ENCODE results near the gene SNX18.

The SNX18 gene

DNA sequence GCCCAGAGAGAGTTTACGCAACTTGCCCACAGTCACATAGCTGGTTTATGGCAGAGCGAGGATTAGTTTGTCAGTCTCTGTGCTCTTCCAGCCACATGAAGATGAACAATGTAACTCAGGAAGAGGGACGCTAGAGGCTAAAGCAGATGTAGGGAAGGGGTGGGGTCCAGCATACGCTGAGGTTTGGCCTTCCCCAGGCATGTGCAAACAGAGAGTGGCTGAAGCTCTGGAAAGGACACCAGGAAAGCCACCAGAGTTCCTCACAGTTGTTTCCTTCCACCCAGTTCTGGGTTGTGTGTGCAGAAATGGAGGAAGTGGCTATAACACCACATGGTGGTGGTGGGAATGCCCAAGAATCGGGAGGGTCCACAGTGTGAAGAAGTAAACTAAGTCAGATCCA is 60.0 kb downstream of the SNX18 start:
- Mint-ChIP-seq H3K4me3 (no peak overlapping the region), H3K36me3 (no peaks in the 10 kb centered on the region), H3K27me3 (no peaks in the 10 kb centered on the region)

DNA sequence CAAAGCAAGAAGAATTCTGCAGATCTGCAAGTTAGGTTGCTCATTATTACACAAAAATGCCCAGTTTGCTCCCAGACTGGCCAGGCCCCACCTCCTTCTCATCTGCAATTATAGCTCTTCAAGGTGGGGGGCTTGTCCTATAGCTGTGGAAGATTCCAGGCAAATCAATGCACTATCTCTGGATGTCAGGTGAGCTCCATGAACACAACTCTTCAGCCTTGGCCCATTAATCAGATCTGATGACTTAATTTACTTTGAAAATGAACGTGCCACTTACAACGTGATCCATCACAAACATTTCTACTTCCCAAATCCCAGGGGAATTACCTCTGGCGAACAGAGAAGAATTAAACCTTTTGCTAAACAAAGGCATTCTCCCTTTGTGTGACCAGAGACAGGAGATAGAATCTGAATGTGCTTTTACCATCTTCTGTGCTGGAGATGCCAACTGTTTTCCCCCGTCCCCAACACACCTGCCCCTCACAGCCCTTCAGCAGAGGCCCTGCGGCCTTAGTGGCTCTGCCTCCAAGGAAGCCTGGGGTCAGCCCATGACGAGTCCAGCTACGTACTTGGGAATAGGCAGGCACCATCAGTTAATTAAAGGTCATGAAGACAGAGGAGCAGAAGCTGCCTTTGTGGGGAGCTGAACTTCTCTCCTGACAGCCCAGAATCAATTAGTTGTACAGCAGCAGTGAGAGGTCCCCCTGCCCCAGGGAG is 60.5 kb downstream of the SNX18 start:
- Mint-ChIP-seq H3K27ac (no peak overlapping the region), H3K27me3 (no peaks in the 10 kb centered on the region), H3K4me3 (no peak overlapping the region), H3K4me1 (peaks cover 21% of the 10 kb centered on the region), H3K36me3 (no peaks in the 10 kb centered on the region), H3K9me3 (no peaks in the 10 kb centered on the region)

More for the DNA sequence above, 60.0 kb downstream of the SNX18 start:
- Mint-ChIP-seq H3K9me3 (no peaks in the 10 kb centered on the region), H3K27ac (no peak overlapping the region), H3K4me1 (peaks cover 21% of the 10 kb centered on the region)

DNA sequence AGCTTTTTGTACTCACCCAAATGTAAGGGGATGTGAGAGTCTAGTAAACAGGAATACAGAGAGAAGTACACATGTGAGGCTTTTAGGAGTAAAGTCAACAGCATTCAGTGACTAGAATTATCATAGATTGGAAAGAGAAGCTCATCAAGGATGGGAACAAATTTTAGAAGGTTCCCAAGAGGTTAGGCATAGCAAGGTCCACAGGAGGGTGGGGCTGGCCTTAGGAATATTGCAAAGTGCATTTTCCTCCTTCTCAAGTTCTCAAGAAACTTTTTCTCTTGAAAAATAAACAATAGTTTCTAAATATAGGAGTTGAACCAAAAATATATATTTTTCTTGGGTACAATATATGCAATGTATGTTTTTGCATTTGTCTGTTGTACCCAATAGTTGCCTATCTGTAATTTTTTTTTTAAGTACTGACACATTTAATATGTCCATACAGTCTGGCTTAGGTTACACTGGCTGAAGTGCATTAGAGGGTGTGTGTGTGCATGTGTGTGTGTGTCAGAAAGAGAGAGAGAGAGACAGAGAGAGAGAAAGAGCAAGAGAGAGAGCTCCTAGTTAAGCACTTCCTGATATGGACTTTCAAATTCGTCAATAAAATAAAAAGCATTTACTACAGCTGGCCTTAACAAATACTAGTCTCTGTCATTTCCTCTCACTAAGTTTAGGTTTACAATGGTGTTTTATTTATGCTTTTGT is 62.2 kb downstream of the SNX18 start:
- H3K27ac Mint-ChIP-seq = no peak overlapping the region
- H3K4me1 Mint-ChIP-seq = peaks cover 13% of the 10 kb centered on the region
- no peak overlapping the region for H3K4me3 Mint-ChIP-seq
- H3K9me3 Mint-ChIP-seq = no peaks in the 10 kb centered on the region
- H3K36me3 Mint-ChIP-seq = no peaks in the 10 kb centered on the region
- no peaks in the 10 kb centered on the region for H3K27me3 Mint-ChIP-seq

DNA sequence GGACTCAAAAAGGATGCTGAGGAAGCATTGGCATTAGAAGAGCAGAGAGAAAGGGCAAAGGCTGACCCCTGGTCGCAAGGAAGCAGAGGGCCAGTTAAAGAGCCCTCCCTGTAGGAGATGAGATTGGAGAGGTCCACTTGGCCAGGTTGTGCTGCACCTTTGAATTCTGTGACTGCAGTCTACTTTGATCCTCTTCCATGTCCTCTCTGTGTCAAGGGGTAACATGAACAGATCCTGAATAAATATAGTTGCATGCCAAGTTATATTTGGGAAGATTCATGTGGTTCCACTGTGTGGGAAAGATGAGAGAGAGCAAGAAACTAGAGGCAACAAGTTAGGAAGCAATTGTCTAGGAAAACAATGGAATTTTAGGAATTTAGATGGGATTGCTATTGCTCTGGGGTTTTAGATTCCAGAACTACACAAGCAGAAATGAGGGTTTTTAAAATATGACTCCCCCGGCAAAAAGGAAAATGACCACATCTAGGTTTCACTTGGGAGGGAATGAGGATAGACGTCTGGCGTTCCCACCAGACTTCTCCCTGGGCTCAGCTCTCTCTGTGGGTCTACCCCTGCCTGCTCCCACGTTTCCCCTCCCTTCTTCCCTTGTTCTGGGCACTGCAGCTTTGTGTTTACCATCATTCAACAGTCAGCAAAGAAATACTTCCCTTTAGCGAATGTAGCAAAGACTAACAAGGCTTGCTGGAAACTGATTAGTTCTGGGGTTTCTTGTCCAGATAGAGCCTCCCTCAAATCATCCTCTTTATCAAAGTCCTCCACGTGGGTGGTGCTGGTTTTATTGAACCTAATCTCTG is 63.6 kb downstream of the SNX18 start:
- H3K36me3 Mint-ChIP-seq = no peaks in the 10 kb centered on the region
- H3K27me3 Mint-ChIP-seq = no peaks in the 10 kb centered on the region
- peaks cover 5% of the 10 kb centered on the region for H3K4me1 Mint-ChIP-seq
- H3K4me3 Mint-ChIP-seq = no peak overlapping the region
- H3K27ac Mint-ChIP-seq = no peak overlapping the region
- H3K9me3 Mint-ChIP-seq = no peaks in the 10 kb centered on the region

DNA sequence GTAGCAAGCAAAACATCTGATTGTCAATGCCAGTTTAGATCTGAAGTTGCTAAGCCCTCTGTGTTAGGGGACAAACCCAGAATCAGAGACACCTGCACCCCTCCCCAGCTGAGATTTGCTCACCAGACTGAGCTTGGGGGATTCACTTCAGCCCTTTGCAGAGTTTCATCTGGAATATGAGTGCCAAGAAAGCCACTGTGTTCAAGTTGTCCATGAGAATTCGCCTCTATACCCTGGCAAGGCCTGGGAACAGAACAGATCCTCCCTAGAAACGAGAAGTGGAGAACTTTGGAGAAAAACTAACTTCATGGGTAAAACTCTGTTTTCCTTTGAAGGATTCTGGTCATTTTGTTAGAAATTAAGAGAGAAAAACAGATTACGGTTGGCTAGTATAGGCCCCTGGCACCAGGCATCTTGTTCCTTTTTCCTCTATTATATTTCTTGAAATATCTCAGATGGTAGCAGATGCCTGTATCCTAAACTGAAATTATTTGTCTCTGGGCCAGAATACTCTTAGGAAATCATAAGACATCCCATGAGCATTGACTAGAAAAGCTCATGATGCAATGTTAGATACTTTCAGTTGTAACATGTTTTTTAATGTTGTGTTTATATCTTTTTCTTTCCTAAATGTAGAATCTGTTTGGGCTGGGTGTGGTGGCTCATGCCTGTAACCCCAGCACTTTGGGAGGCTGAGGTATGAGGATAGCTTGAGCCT is 64.4 kb downstream of the SNX18 start:
- Mint-ChIP-seq H3K9me3 (no peaks in the 10 kb centered on the region), H3K4me1 (peaks cover 5% of the 10 kb centered on the region), H3K27ac (no peak overlapping the region), H3K4me3 (no peak overlapping the region), H3K36me3 (no peaks in the 10 kb centered on the region), H3K27me3 (no peaks in the 10 kb centered on the region)

DNA sequence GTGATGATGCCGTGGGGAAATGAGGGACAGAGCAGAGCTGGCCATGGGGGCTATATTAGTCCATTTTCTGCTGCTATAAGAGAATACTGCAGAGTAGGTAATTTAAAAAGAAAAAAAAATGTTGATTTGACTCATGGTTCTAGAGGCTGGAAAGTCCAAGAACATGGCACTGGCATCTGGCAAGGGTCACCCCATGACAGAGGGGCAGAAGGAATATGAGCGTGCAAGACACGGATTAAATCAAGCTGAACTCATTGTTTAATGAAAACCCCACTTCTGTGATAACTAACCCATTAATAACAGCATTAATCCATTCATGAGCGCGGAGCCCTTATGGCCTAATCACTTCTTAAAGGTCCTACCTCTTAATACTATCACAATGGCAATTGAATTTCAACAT is 68.8 kb downstream of the SNX18 start:
- H3K27me3 Mint-ChIP-seq = no peaks in the 10 kb centered on the region
- no peaks in the 10 kb centered on the region for H3K36me3 Mint-ChIP-seq
- no peak overlapping the region for H3K4me3 Mint-ChIP-seq
- H3K4me1 Mint-ChIP-seq = no peaks in the 10 kb centered on the region
- no peak overlapping the region for H3K27ac Mint-ChIP-seq
- H3K9me3 Mint-ChIP-seq = no peaks in the 10 kb centered on the region

DNA sequence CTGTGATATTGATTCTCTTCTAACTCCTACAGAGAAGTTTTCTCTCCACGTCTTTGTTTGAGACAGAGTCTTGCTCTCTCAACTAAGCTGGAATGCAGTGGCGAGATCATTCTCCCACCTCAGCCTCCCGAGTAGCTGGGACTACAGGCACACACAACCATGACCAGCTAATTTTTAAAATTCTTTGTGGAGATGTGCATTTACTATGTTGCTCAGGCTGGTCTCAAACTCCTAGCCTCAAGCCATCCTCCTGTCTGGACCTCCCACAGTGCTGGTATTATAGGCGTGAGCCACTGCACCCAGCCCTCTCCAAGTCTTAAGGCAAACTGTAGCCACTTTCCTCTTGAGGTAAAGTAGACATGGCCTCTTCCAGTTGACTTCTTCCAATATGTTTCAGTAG is 72.2 kb downstream of the SNX18 start:
- no peaks in the 10 kb centered on the region for H3K4me1 Mint-ChIP-seq
- H3K27ac Mint-ChIP-seq = no peak overlapping the region
- H3K4me3 Mint-ChIP-seq = no peak overlapping the region
- H3K9me3 Mint-ChIP-seq = no peaks in the 10 kb centered on the region
- no peaks in the 10 kb centered on the region for H3K27me3 Mint-ChIP-seq
- H3K36me3 Mint-ChIP-seq = peaks cover 1% of the 10 kb centered on the region

DNA sequence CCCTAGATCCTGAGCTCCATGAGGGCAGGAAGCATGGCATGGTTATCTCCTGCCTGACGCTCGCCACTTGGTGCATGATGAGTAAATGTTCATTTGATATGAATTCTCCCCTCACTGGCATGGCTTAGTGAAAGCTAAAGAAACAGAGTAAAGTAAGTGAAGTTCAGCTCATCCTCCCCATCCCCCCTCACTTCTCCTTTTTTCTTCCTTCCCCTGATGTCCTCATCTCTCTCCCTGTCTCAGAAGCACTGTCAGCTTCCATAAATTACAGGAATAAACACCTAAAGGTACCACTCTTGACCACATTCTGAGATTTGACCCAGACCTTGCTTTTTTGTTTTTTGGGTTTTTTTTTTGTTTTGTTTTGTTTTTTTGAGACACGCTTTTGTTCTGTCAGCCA is 73.3 kb downstream of the SNX18 start:
- Mint-ChIP-seq H3K27ac (no peak overlapping the region), H3K4me3 (no peak overlapping the region), H3K9me3 (no peaks in the 10 kb centered on the region), H3K27me3 (no peaks in the 10 kb centered on the region), H3K36me3 (peaks cover 1% of the 10 kb centered on the region), H3K4me1 (no peaks in the 10 kb centered on the region)

DNA sequence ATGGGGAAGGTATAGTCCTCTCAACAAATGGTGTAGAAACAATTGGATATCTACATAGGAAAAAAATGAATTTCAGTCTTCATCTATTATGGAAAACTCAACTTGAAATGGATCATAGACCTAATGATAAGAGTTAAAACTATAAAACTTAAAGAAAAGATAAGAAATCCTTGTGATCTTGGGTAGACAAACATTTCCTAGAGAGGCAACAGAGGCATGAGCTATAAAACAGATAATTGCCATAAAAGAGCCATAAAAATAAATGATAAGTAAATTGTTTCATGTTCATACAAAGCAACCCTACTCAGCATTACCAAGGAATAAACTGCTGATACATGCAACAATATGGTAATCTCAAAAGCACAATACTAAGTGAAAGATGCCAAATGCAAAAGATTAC is 76.2 kb downstream of the SNX18 start:
- H3K36me3 Mint-ChIP-seq = peaks cover 11% of the 10 kb centered on the region
- no peak overlapping the region for H3K4me3 Mint-ChIP-seq
- no peak overlapping the region for H3K27ac Mint-ChIP-seq
- peaks cover 16% of the 10 kb centered on the region for H3K9me3 Mint-ChIP-seq
- H3K27me3 Mint-ChIP-seq = no peaks in the 10 kb centered on the region
- H3K4me1 Mint-ChIP-seq = no peaks in the 10 kb centered on the region

DNA sequence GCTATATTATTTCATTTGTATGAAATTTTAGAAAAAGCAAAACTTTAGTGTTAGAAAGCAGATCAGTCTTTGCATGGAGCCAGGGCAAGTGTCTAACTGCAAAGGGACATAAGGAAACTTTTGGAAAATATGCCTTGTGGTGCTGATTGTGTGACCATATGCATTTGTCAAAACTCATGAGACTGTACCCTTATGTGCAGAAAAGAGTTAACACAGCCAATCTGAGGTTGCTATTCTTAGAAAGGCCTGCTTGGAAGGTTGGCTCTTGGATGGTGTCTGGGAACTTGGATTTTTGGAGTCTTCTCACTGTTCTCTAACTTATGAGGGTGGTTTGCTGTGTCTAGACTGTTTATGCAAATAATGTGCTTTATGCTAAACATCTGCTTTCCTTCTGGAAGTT is 76.6 kb downstream of the SNX18 start:
- H3K9me3 Mint-ChIP-seq = peaks cover 16% of the 10 kb centered on the region
- H3K27me3 Mint-ChIP-seq = no peaks in the 10 kb centered on the region
- no peaks in the 10 kb centered on the region for H3K4me1 Mint-ChIP-seq
- H3K36me3 Mint-ChIP-seq = peaks cover 11% of the 10 kb centered on the region
- H3K27ac Mint-ChIP-seq = no peak overlapping the region
- H3K4me3 Mint-ChIP-seq = no peak overlapping the region

DNA sequence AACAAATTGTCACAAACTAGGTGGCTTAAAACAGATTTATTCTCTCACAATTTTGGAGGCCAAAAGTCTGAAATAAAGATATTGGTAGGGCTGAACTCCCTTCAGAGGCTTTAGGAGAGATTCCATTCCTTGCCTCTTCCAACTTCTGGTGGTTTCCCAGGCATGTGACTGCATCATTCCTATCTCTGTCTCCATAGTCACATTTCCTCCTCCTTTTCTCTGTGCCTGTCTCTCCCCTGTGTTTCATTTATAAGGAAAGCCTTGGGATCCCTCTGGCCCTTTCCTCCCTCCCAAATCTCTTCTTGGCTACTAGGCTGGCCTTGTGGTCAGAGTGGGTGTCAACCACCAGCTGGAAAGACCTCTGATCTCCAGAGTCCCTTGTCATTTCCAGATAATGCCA is 78.2 kb downstream of the SNX18 start:
- H3K27ac Mint-ChIP-seq = no peak overlapping the region
- no peak overlapping the region for H3K4me3 Mint-ChIP-seq
- peaks cover 11% of the 10 kb centered on the region for H3K36me3 Mint-ChIP-seq
- peaks cover 16% of the 10 kb centered on the region for H3K9me3 Mint-ChIP-seq
- H3K4me1 Mint-ChIP-seq = no peaks in the 10 kb centered on the region
- H3K27me3 Mint-ChIP-seq = no peaks in the 10 kb centered on the region

All from activated naive CD4-positive, alpha-beta T cell treated with anti-CD3 and anti-CD28 coated beads, Interleukin-2, amount 50 U/mL, for 24 hours (primary cell).